ENCODE data around the gene GANC. TPM values are rescaled to one million over a fixed set of nuclear protein-coding genes. Genes with fewer than 3 reads are reported as not detected.

The GANC gene
- total and polyA plus RNA-seq, 9 of the 15 experiments (the other 6 are each of a cell fraction or from before 2014, with no cell fraction given): 10.9 to 19.0 (median 14.5) TPM

DNA sequence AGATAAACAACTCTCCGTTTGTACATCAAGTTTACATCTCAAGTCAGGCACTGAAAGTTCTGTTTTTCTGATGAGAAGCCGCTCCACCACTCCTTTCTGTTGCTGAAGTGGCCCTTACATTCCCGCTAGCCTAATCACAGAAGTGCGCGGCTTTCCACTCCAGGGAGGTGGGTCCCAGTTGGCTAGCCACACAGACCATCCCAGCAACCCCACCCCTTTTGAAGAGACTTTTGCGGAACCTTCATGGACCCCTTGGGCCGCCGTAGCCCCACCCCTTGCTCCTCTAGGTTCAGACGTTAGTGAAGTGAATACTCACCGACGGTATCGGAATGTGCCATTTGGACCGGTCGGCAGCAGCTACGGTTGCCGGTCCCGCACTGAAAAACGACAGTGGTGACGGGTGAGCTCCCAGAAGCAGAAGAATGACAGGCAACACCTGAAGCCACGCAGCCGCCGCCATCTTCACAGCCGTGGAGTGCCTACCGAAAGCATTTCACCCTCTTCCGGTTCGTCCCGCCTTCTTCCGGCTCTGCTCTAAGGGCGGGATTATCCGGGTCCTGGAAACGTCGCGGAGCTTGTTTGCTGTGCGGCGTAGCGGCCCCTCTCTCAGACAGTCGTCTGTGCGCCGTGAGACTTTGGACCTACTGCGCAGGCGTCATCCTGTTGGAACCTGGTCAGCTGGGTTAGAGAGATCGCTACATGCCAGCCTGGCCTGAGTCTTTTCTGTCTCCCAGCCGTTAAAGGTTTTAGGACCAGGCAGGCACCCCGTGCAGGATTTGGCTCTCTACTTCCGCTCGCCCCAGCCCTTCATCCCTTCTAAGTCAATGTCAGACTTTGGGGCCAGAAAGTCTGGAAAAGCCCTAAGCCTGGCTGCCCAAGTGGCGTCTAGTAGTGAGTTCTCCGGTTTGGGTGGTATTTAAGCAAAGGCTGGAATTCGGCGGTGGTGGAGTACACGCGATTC lies at the start of gene GANC, which contains the start of gene TMEM87A (continued):
- TF ChIP-seq, protein P1, sequence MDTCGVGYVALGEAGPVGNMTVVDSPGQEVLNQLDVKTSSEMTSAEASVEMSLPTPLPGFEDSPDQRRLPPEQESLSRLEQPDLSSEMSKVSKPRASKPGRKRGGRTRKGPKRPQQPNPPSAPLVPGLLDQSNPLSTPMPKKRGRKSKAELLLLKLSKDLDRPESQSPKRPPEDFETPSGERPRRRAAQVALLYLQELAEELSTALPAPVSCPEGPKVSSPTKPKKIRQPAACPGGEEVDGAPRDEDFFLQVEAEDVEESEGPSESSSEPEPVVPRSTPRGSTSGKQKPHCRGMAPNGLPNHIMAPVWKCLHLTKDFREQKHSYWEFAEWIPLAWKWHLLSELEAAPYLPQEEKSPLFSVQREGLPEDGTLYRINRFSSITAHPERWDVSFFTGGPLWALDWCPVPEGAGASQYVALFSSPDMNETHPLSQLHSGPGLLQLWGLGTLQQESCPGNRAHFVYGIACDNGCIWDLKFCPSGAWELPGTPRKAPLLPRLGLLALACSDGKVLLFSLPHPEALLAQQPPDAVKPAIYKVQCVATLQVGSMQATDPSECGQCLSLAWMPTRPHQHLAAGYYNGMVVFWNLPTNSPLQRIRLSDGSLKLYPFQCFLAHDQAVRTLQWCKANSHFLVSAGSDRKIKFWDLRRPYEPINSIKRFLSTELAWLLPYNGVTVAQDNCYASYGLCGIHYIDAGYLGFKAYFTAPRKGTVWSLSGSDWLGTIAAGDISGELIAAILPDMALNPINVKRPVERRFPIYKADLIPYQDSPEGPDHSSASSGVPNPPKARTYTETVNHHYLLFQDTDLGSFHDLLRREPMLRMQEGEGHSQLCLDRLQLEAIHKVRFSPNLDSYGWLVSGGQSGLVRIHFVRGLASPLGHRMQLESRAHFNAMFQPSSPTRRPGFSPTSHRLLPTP (IDR thresholded peaks at IDR 0.05; ENCODE audit: borderline replicate concordance, extremely low read depth, insufficient read length): no peak
- no peak for TF ChIP-seq POLR3G (IDR thresholded peaks at IDR 0.05; ENCODE audit: extremely low read depth, insufficient read length, insufficient replicate concordance)
- TF ChIP-seq FUS (optimal IDR thresholded peaks at IDR 0.05; ENCODE audit: low read depth, low read length): no peak
- TF ChIP-seq NCOA2 (IDR thresholded peaks at IDR 0.05; ENCODE audit: partially characterized antibody in 2 of 2): peak in 1 of 2 experiments; percentile 47
- peak; percentile 41; the same call in 1 of the 2 replicates for TF ChIP-seq ZNF24 (IDR thresholded peaks at IDR 0.05)
- TF ChIP-seq ZNF77 (CRISPR knock-in tag; IDR thresholded peaks at IDR 0.05): no peak
- peak; percentile 78; the same call in 1 of the 2 replicates for TF ChIP-seq TARDBP (IDR thresholded peaks at IDR 0.05)
- no peak for TF ChIP-seq BRF1 (IDR thresholded peaks at IDR 0.05; ENCODE audit: borderline replicate concordance, extremely low read depth, insufficient read length)
- TF ChIP-seq, protein P2, sequence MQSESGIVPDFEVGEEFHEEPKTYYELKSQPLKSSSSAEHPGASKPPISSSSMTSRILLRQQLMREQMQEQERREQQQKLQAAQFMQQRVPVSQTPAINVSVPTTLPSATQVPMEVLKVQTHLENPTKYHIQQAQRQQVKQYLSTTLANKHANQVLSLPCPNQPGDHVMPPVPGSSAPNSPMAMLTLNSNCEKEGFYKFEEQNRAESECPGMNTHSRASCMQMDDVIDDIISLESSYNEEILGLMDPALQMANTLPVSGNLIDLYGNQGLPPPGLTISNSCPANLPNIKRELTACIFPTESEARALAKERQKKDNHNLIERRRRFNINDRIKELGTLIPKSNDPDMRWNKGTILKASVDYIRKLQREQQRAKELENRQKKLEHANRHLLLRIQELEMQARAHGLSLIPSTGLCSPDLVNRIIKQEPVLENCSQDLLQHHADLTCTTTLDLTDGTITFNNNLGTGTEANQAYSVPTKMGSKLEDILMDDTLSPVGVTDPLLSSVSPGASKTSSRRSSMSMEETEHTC (IDR thresholded peaks at IDR 0.05): no peak
- no peak for TF ChIP-seq ZFP1 (CRISPR knock-in tag; IDR thresholded peaks at IDR 0.05)
- TF ChIP-seq, protein P3, sequence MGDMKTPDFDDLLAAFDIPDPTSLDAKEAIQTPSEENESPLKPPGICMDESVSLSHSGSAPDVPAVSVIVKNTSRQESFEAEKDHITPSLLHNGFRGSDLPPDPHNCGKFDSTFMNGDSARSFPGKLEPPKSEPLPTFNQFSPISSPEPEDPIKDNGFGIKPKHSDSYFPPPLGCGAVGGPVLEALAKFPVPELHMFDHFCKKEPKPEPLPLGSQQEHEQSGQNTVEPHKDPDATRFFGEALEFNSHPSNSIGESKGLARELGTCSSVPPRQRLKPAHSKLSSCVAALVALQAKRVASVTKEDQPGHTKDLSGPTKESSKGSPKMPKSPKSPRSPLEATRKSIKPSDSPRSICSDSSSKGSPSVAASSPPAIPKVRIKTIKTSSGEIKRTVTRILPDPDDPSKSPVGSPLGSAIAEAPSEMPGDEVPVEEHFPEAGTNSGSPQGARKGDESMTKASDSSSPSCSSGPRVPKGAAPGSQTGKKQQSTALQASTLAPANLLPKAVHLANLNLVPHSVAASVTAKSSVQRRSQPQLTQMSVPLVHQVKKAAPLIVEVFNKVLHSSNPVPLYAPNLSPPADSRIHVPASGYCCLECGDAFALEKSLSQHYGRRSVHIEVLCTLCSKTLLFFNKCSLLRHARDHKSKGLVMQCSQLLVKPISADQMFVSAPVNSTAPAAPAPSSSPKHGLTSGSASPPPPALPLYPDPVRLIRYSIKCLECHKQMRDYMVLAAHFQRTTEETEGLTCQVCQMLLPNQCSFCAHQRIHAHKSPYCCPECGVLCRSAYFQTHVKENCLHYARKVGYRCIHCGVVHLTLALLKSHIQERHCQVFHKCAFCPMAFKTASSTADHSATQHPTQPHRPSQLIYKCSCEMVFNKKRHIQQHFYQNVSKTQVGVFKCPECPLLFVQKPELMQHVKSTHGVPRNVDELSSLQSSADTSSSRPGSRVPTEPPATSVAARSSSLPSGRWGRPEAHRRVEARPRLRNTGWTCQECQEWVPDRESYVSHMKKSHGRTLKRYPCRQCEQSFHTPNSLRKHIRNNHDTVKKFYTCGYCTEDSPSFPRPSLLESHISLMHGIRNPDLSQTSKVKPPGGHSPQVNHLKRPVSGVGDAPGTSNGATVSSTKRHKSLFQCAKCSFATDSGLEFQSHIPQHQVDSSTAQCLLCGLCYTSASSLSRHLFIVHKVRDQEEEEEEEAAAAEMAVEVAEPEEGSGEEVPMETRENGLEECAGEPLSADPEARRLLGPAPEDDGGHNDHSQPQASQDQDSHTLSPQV (IDR thresholded peaks at IDR 0.05): no peak
